IPS-18c (cell line): ENCODE measurements around the gene OR2J3.
"Not testable (repeated sequence)": the region's sequence is repeated elsewhere in the genome, so short reads cannot be mapped to it uniquely, and the experiment has no call there.

Experiments used
- H3K4me3 ChIP-seq: 2 replicates; pipeline ENCODE4 v1.7.0; 2013; ENCODE audit warnings: low read depth, mild to moderate bottlenecking, low read length, moderate library complexity; ENCODE audit not compliant: insufficient read depth
- H3K9me3 ChIP-seq: one replicate; pipeline ENCODE4 v1.6.1; 2013; ENCODE audit warnings: mild to moderate bottlenecking, low read length, moderate library complexity; ENCODE audit not compliant: control insufficient read depth, insufficient read depth

The OR2J3 gene

DNA sequence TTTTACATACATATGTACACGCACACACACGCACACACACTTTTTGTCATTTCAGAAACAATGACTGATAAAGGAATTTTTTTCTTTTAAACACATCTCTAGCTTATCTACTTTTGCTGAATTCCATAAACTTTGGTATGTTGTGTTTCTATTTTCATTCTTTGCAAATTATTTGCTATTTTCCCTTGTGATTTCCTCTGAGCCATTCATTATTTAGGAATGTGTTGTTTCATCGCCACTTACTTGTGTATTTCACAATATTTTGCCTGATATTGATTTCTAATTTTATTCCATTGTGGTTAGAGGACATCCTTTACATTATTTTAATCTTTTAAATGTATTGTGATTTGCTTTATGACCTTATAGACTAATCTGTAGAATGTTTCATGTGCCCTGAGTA, 39.2 kb downstream of the OR2J3 start:
- no peaks in the 10 kb centered on the region for H3K9me3 ChIP-seq
- no peak overlapping the region for H3K4me3 ChIP-seq

DNA sequence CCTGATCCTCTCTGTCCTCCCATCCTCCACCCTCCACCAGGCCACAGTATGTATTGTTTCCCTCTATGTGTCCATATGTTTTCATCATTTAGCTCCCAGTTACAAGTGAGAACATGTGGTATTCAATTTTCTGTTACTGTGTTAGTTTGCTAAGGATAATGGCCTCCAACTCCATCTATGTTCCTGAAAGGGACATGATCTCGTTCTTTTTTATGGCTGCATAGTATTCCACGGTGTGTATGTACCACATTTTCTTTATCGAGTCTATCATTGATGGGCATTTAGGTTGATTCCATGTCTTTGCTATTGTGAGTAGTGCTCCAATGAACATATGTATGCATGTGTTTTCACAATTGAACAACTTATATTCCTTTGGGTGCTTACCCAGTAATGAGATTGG, 41.6 kb downstream of the OR2J3 start:
- not testable (repeated sequence) for H3K4me3 ChIP-seq, H3K9me3 ChIP-seq

DNA sequence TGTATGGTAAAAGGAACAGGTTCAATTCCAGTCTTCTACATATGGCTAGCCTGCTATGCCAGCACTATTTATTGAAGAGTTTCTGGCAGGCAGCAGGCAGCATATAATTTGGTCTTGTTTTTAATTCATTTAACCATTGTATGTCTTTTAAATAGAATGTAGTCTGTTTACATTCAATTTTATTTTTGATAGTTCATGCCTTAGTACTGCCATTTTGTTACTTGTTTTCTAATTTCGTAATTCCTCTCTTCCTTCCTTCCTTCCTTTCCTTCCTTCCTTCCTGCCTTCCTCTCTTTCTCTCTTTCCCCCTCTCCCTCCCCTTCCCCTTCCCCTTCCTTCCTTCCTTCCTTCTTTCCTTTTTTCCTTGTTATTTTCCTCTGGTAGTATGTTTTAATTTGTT, 45.2 kb downstream of the OR2J3 start:
- Histone ChIP-seq H3K9me3 (no peaks in the 10 kb centered on the region), H3K4me3 (no peak overlapping the region)

DNA sequence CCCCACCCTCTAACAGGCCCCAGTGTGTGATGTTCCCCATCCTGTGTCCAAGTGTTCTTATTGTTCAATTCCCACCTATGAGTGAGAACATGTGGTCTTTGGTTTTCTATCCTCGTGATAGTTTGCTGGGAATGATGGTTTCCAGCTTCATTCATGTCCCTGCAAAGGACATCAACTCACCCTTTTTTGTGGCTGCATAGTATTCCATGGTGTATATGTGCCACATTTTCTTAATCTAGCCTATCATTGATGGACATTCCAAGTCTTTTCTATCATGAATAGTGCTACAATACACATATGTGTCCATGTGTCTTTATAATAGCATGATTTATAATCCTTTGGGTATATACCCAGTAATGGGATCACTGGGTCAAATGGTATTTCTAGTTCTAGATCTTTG, 47.3 kb downstream of the OR2J3 start:
- H3K4me3 ChIP-seq, H3K9me3 ChIP-seq: not testable (repeated sequence)

DNA sequence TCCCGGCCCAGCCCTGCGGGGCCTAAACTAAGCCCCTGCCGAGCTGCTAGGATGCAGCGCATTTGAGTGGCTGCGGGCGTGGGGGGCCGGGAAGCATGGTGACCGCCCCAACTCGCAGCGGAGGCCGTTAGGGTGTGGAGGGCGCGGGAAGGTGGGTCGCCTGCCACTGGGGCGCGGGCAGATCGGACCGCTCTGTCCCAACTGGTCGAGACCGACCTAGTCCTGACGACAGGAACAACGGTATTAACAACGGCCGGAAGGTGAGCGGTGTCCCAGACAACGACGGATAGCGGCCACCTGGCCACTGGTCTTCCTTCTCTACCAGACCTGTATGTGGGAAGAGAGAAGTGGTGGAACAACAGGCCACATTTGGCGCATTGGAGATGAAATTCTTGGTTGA, 52.1 kb downstream of the OR2J3 start:
- H3K9me3 ChIP-seq, H3K4me3 ChIP-seq: not testable (repeated sequence)
